ENCODE results near the gene ALX3.

The ALX3 gene

DNA sequence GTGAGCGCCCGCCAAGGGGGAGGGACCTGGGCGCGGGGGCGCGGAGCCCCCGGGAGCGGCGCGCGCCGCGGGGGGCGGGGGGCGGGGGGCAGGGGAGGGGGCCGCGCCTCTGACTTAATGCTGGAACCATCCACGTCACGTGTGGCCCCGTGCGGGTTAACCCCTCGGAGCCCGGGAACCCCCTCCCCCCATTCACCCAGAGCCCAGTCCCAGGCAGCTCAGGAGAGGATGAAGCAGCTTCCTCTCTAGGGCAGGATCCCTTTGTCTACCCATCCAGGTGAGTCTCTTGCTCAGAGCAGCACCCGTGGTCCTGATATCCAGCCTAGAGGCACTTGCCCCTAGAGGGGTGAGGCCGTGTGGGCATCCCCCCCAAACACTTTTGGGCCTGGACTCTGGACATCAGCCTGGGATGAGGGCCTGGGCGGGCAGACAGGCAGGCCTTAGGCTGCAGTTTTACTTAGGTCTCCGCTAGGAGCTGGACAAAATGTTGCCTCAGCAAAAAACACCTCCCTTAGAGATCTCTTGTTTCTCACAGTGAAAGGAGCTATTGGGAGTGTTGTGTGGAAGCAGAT is at the start of gene ALX3:
Gene ALX3, minus strand, starts transcription at position 2 of the 572 bp plus-strand sequence. CDS start 60 bp downstream, outside the sequence.
- DNase-seq (ENCODE audit: low spot score), result no peak

DNA sequence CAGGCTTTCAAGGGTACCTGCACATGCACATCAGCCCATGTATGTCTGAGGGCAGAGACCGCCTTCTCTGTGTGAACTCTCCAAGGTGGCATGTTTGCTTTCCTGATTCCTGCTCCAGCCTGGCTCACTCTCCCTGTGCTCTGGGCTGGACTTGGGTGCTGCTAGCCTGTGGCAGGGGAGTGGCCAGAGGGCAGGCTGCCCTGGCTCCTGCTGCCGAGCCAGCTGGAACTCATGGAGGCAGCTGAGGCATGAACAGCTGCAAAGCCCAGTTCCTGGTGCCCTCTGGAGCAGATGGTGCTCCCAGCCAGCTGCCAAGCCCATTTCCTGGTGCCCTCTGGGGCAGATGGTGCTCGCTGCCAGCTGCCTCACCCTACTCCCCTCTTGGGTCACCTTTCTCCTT is 49.4 kb upstream of the ALX3 start:
- DNase-seq (ENCODE audit: low spot score), result no peak

DNA sequence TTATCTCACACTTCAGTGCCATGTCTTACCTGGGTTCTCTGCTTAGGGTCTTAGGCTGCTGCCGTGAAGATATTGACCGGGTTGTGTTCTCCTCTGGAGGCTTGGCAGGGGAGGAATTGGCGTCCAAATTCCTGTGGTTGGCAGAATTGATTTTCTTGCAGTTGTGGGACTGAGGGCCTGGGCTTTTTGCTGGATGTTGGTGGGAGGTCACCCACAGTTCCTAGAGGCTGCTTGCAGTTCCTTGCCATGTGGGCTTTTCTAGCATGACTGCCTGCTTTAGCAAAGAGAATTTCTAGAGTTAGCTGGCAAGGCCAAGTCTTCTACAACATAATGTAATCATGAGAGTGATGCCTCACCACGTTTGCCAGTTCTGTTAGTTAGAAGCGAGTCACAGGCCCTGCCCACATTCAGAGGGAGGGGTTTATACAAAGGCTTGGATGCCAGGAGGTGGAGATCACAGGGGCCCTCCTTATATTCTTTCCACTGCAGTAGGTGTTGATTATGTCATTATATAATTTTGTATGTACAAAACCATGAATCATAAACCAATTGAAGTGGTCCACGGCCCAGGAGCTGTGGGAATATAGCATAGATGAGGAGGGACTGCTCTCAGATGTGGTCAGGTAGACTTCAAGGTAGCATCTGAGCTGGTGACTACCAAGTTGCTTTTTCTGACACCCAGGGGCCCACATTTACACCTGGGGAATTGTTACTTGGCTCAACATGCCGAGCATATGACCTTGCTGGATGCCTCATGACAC is 48.3 kb upstream of the ALX3 start:
- no peak for DNase-seq (ENCODE audit: low spot score)

DNA sequence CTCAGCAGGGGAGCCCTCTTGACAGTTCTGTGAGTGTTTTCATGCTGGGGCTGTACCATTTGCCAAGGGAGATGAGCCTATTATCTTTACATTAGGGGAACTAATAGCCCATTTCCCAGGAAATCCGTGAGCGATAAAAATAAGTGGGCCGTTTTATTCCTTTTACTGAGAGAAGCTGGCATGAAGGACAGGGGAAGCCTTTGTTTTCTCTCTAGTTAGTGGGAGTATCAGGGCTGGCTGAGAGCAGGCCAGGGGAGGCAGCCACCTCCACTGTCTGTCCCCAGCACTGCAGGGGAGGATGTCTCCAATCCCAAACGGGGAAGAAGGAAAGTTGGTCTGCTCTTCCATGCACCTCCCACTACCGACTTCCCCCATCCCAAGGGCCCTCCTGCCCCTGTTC is 44.3 kb upstream of the ALX3 start:
- DNase-seq (ENCODE audit: low spot score), result no peak

DNA sequence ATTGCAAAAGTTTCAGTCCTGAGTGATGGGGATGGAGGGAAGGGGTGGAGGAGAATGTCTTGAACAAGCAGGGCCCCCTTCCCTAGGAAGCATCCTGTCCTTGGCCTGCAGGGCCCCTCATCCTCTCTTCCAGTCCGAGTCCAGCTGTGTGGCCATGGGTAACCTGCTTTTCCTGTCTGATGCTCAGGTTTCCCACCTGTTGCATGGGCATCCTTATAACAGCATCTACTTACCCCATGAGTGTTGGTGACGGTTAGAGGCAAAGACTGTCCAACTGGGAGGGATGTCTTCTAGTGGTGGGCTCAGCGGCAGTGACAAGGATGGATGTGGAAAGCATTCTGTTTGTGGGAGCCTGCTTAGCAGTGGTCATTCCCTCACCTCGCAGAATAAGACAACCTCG is 43.7 kb upstream of the ALX3 start:
- DNase-seq (ENCODE audit: low spot score), result no peak

DNA sequence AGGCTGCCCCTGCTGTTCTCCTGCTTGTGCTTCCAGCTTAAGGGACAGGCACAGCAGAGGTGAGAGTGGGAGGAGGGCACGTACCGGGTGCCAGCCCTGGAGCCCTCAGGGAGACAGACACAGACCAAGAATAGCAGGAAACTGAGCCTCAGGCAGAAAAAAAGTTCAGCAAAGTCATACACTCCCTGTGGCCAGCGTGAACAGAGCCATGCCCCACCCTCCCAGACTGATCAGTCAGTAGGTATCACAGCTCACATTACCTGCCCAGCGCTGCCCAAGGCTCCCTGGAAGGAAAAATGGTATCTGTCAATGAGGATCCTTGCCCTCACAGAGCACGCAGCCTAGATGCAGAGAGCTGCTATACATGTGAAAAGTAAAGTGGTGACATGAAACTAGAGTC is 43.1 kb upstream of the ALX3 start:
- DNase-seq (ENCODE audit: low spot score), result no peak

DNA sequence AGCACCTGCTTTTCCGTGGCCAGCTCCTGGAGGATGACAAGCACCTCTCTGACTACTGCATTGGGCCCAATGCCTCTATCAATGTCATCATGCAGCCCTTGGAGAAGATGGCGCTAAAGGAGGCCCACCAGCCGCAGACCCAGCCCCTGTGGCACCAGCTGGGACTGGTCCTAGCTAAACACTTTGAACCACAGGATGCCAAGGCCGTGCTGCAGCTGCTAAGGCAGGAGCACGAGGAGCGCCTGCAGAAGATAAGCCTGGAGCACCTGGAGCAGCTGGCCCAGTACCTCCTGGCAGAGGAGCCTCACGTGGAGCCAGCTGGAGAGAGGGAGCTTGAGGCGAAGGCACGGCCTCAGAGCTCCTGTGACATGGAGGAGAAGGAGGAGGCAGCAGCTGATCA is 42.2 kb upstream of the ALX3 start:
- DNase-seq (ENCODE audit: low spot score), result no peak

DNA sequence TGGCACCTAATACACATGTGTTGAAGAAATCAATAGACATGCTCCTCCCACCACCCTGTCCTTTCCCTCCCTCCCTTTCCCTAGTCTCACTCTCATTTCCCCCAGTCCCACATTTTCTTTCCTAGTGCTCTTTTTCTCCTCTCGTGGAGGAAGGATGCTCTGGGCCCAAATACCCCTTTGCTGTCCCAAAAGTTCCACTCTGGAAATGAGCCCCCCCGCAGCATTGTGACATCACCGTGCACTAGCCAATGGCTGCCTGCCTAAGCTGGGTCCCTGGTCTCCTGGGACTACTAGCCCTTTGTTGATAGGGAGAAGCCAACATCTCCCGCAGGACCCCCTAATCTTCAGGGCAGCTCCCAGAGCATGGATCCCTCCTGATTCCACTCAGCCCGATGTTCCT is 41.7 kb upstream of the ALX3 start, which contains the start of gene UBL4B:
Gene UBL4B, plus strand, starts transcription at position 301 of the 400 bp plus-strand sequence. Its CDS starts 92 bp downstream, at position 393.
- DNase-seq (ENCODE audit: low spot score), result no peak

DNA sequence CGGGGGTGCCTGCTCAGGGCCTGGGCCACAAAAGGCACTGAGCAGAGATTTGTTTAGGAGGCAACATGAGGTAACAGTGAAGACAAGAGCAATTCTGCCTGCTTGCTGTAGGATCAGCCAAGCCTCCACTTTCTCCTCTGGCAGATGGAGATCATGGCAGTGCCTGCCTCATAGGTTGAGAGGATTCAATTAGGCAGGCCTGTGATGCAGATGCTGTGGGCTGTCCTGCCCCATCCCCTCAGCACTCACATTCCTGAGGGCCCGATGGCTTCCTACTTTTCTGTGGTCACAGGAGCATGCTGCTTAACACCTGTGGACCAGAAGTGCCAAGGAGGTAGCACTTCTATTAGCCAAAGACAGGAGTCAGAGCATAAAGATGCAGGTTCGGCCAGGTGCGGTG is 40.6 kb upstream of the ALX3 start:
- DNase-seq (ENCODE audit: low spot score), result no peak

DNA sequence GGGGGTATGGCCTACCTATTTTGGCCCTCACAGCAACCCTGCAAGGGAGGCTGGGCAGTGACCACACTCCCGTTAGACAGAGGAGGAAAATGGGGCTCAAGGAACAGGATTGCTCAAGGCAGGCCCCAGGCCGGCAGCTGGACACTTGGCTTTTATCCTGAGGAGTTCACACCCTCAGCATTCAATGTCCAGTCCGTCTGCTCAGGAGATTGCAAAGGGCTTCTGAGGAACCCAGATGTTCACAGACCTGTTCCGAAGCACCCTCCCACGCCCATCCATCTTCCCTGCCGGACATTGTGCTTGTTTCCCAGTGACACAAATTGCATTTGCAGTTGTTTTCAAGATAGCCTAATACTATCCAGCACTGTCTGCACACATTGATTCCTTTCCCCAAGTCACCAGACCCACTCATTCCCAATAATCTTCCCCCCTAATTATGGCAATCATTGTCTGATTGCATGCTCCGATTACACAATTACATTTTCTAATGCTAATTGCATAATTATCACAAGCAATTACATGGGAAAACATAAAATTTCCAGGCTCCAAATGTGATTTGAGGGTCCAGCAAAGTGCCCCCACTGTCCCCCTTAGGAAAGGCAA is 37.5 kb upstream of the ALX3 start:
- no peak for DNase-seq (ENCODE audit: low spot score)

DNA sequence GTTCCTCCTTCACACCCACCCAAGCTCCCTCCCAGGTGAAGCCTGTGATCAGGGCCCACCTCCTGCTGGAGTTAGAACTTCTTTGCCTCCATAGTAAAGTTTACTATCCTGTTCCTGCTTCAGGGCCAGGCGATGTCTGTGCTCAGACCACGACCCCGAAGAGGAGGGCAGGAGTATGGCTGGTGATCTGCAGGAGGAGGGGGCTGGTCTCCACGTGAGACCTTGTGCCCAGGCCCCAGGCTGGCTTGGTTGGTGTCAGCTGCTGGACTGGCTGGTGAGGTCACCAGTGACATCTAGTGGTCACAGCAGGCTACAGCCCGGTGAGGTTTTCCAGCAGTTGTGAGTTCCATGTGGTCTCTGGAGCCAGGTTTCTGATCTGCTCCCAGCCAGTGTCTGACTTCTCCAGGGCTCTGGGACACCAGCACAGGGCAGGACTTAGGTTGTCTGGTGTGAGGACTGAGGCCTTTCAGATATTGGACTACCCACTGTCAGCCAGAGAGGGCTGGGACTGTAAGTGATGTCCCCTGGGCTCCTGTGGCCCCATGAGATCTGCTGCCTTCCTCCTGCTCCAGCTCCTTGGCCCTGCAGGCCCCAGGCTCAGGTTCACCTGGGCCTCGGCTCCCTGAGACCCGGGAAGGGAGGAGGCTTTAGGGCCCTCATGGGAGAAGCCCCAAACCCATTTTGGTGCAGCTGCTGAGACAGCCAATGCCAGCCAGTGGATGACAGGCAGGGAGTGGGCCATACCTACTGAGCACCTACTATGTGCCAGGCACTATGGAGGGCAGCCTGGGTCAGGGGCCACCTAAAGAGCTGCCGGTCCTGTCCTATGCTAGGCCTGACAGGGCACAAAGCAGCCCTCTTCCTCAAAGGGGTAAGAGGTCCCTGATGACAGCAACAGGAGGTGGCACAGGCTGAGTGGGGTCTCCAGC is 35.8 kb upstream of the ALX3 start:
- peak; percentile 68 for DNase-seq (ENCODE audit: low spot score)

DNA sequence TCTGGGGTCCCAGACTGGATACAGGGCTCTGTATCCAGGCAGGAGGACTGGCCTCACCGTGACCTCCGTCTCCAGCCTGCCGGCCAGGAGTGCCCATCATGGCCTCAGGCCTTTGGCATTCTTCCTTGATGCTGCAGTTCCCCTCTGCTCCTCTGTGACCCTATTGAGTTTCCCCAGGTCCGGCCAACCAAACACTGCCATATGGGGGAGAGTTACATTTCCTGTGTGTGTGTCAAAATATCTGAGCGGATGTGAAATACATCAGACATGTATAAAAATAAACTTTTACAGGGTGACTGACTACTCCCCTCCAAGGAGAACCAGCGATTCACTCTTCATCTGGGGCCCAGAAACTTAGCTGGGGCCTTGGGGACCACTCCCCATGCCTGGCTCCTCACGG is 31.6 kb upstream of the ALX3 start:
- peak; percentile 56 for DNase-seq (ENCODE audit: low spot score)

DNA sequence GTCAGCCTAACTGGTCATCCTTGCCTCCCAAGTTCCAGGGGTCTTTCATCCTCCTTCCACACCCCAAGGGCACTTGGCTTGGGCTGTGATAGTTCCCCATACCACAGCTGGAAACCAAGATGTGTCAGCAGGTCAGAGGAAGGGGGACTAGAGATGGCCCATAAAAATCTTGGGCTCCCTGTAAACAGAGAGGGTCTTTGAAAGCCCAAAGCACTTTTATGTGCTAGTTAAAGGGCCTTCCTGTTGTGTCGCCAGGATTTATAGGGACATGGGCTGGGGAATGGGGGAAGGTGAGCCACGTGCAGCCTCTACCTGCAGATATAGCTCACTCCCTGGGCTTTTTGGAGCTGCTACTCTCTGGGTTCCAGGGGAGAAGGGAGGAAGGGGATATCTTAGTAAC is 29.9 kb upstream of the ALX3 start:
- no peak for DNase-seq (ENCODE audit: low spot score)

DNA sequence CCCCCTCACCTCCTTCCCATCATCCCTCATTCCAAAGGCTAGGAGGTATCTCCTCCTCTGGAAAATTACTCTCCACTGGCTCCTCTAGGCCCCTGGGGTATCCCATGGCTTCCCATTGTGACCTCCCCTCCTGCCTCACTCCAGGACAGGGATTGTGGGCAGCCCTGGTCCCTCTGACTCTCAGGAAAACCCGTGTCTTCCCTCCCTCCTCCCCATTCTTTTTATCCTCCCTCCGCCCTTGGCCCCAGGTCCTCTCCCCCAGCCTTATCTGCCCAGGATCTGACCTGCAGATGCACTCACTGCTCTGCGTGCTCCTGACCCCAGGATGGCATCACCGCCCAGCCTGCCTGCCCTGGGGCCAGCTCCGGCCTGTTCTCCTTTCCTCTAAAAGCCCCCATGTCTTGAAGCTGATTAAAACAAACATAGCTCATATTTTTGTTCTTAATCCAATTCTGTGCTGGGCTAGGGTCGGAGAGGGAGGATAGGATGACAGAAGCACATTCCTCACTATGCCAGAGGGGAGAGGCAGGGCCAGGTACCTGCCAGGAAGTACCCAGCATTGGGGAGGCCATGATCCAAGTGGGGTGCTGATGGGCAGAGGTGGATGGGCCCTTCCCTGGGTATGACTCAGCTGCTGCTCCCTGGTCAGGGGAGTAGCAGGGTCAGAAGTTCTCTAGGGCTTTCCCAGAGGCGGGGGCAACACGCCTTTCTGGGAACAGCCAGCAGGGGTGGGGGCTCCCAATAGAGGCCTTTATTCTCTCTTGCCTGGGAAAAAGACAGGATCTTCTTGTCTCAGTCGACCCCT is 28.0 kb upstream of the ALX3 start:
- no peak for DNase-seq (ENCODE audit: low spot score)

DNA sequence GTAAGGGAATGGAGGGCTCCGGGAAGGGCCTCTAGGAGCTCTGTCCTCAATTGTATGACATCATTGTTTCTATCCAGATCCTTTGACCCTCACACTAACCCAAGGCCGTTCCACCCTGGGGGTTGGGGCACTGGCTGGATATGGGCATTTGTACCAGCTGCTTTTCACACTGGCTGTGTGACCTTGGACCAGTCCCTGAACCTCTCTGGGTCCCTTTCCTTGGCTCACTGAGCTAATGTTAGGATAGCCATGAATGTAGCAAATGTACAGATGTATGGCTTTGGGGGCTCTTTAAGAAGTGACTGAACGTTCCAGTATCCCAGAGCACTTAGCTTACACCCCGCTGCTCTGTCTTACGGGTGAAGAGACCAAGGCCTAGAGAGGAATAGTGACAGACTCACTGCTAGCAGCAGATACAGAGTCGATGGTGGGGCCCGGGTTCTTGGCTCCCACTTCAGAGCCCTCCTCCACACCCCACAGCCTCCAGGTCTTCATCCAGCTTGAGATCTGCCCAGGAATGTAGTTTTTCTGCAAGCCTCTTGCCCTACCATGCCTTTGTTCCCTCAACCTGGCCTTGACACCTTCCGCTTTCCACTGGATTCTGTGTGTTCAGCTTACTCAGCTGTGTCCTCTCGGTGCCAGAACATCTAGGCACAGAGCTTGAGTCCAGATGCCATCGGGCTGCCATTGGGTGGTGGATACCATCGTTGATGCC is 27.2 kb upstream of the ALX3 start:
- no peak for DNase-seq (ENCODE audit: low spot score)

DNA sequence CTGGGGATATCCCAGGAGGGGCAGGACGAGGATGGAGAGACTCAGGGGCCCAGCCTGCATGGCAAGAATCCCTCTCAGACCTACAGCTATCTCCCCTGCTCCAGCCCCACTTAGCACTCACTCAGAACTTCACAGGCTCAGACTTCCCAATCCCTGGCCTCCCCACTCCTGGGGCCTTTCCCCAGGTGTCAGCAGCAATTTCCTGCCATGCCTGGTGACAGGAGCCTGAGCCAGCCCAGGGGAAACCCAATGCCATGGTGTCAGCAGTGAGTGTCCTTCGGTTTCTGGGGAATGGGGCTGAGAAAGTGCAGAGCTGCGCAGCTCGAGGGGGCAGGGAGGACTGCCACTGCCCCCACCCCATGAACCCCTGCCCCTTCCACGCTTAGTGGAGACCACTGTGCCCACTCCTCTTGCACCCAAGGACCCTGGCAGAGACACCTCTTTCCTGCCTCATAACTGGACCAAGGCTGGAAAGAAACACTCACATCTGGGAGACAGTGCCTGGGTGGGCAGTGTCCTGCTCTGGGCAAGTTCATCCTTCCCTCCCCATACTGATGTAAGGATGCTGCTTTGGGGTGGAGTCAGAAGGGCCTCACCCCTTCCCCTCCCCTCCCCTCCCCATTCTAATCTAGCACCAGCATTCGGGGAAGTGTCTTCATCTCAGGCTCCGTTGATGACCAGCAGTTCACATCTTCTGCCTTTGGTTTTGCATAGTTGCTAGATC is 24.6 kb upstream of the ALX3 start:
- DNase-seq (ENCODE audit: low spot score), result no peak

DNA sequence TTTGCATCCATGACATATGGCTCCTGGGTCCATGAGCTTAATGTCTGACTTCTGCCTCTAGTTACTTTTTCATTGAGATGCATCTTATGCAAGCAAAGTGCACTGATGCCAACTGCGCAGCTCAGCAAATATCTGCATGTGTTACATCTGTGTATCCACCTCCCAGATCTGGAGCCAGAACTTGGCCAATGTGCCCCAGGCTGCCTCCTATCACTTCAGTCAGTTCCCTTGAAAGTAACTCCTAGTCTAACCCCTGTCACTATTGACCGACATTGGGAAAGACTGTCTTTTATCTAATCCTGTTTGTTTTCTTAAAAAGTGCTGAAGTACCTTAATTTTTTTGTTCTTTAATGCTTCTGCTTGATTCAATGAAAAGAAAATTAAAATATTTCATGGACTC is 22.5 kb upstream of the ALX3 start:
- DNase-seq (ENCODE audit: low spot score), result no peak

DNA sequence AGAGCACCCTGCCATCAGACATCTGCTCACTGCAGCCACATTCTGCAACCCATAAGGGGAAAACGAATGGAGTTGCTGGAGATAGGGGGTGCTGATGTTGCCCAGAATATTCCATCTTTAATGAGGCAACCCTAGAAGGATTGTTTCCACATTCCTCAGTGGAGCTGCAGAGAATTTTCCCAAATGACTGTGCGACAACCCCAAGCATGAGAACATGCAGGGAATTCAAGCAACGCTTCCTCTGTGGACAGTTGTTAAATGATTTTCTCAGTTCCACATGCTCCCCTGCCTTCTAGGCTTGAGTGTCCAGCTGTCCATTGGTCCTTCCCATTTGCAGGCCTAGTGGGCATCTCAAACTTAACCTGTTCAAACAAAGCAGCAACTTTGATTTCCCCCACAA is 21.3 kb upstream of the ALX3 start:
- no peak for DNase-seq (ENCODE audit: low spot score)

DNA sequence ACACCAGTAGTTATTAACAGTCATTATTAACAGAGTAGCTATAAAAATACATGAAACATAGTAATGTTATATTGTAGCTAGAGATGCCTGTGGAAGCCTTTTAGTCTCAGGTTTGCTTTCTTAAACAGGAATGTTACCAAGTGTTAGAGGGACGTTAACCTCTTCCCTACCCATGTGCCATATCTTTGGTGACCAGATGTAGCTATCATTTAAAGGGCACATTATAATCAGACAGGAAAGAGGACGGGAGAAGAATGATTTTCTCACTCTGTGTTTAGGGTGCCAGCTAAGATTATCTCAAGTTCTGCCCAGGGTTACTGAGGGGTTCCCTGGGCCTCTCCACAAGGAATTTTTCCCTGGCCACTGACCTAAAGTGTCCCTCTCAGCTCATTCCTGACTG is 20.9 kb upstream of the ALX3 start:
- DNase-seq (ENCODE audit: low spot score), result no peak

DNA sequence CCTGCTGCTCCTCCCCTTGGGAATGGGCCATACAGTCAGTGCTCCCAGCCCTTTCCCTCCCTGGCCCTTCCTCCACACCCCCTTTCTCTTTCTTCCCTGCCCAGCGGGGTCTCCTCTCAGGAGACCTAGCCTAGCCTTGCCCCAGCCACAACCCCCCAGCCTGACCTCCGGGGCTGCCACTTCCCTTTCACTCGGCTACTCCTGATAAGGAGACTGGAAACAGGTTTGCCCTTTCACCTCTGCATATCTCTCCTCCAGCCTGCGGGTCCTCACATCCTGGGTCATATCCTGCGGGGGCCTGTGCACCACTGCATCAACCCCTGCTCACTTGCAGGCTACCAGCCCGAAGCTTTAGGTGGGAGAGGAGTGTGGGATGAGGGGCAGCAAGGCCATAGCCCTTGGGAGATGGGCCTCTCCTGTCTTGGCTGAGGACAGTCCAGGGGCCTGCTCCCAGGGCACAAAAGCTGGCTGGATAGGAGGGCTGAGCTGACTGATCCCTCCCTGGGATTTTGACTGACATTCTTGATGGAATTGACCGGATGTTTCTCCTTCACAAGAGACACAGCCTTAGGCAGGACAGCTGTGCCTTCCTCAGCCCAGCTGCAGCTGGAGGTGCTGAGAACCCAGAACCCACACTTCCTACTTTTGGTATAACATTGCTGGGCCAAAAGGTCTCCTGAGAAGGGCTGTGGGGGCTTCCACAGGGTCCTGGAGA is 19.2 kb upstream of the ALX3 start:
- DNase-seq (ENCODE audit: low spot score), result no peak
